ENCODE data around the gene RUFY3. TPM values are rescaled to one million over a fixed set of nuclear protein-coding genes. Genes with fewer than 3 reads are reported as not detected.

The RUFY3 gene
- total RNA-seq, 1 experiment from 2014 or later = 48.0 TPM

GRCh38 chr4:70759627-70760026 is 37.9 kb downstream of the RUFY3 start:
- Histone ChIP-seq H3K27ac (ENCODE audit: insufficient read length, low read depth, low read length) (no peak overlapping the region), H3K23me2 (ENCODE audit: insufficient read length, low read depth, low read length, poor library complexity, severe bottlenecking) (no peaks in the 10 kb centered on the region), H3K56ac (ENCODE audit: insufficient read length, low read depth, low read length) (no peak overlapping the region), H3K14ac (ENCODE audit: insufficient read depth, low read length) (no peak overlapping the region), H2BK12ac (ENCODE audit: insufficient read length, low read depth, low read length) (no peak overlapping the region), H2BK20ac (ENCODE audit: low read depth, low read length, poor library complexity, severe bottlenecking) (no peak overlapping the region), H3K79me2 (ENCODE audit: insufficient read depth, low read length) (no peaks in the 10 kb centered on the region), H3K18ac (ENCODE audit: insufficient read length, low read depth, low read length) (no peak overlapping the region), H3K4ac (ENCODE audit: low read depth, low read length) (no peak overlapping the region), H2AFZ (ENCODE audit: low read length) (no peak overlapping the region), H3K4me1 (ENCODE audit: insufficient read depth, low read length) (no peaks in the 10 kb centered on the region), H4K8ac (replicated peaks; ENCODE audit: insufficient read length, low read depth, low read length) (no peak overlapping the region), H3K27me3 (ENCODE audit: insufficient read depth, low read length) (no peaks in the 10 kb centered on the region), H4K20me1 (ENCODE audit: control insufficient read depth, insufficient read depth, insufficient read length) (no peaks in the 10 kb centered on the region), H3K9me3 (ENCODE audit: control insufficient read depth, low read depth, low read length) (no peaks in the 10 kb centered on the region), H4K91ac (ENCODE audit: insufficient read length, low read depth, low read length) (no peak overlapping the region), H3K4me2 (ENCODE audit: insufficient read depth, insufficient read length, low read length) (no peak overlapping the region), H3K23ac (ENCODE audit: insufficient read length, low read depth, low read length) (no peak overlapping the region), H2BK15ac (ENCODE audit: low read depth, low read length) (no peak overlapping the region), H3T11ph (ENCODE audit: low read length) (no peak overlapping the region), H2AK5ac (ENCODE audit: insufficient read length, low read length) (no peak overlapping the region), H4K5ac (ENCODE audit: insufficient read length, low read depth, low read length) (no peak overlapping the region), H3K79me1 (ENCODE audit: insufficient read depth, low read depth, low read length, poor library complexity, severe bottlenecking) (no peaks in the 10 kb centered on the region), H2BK120ac (ENCODE audit: low read depth, low read length, poor library complexity, severe bottlenecking) (no peak overlapping the region), H2BK5ac (ENCODE audit: insufficient read length, low read length) (no peak overlapping the region), H3K9ac (ENCODE audit: extremely low read depth, insufficient read length, low read length) (no peak overlapping the region)
- H3K27ac Mint-ChIP-seq = no peak overlapping the region
- no peaks in the 10 kb centered on the region for H3K9me3 Mint-ChIP-seq
- peaks cover 0 to 4% (median 3%) of the 10 kb centered on the region in 3 experiments; a peak in 6 of 7 replicates for H3K36me3 Mint-ChIP-seq (ENCODE audit: insufficient read depth in 1 of 3, low read depth in 3 of 3)
- H3K27me3 Mint-ChIP-seq (ENCODE audit: low read depth) = no peaks in the 10 kb centered on the region
- H3K4me3 Mint-ChIP-seq = no peak overlapping the region
- no peak for DNase-seq
- no peaks in the 10 kb centered on the region for H3K4me1 Mint-ChIP-seq
- TF ChIP-seq, protein P1, sequence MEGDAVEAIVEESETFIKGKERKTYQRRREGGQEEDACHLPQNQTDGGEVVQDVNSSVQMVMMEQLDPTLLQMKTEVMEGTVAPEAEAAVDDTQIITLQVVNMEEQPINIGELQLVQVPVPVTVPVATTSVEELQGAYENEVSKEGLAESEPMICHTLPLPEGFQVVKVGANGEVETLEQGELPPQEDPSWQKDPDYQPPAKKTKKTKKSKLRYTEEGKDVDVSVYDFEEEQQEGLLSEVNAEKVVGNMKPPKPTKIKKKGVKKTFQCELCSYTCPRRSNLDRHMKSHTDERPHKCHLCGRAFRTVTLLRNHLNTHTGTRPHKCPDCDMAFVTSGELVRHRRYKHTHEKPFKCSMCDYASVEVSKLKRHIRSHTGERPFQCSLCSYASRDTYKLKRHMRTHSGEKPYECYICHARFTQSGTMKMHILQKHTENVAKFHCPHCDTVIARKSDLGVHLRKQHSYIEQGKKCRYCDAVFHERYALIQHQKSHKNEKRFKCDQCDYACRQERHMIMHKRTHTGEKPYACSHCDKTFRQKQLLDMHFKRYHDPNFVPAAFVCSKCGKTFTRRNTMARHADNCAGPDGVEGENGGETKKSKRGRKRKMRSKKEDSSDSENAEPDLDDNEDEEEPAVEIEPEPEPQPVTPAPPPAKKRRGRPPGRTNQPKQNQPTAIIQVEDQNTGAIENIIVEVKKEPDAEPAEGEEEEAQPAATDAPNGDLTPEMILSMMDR (conservative IDR thresholded peaks at IDR 0.05) = no peak

Data from H9 (cell line).